Stimulated activated CD8-positive, alpha-beta memory T cell treated with anti-CD3 and anti-CD28 coated beads, Interleukin-12 subunit alpha, Interleukin-12 subunit beta, amount 100 ng/mL, for 24 hours (primary cell): ENCODE data around the gene ADAMTS17.

ENCODE experiments used
- DNase-seq: peaks from one replicate; pipeline ENCODE4 v3.0.0-alpha.2; 2020; ENCODE audit errors: extremely low read depth

The ADAMTS17 gene

GRCh38 chr15:100134586-100134985, 207.2 kb downstream of the ADAMTS17 start:
- DNase-seq = no peak

GRCh38 chr15:100134089-100134583, 207.6 kb downstream of the ADAMTS17 start:
- DNase-seq = no peak

GRCh38 chr15:100133001-100133400, 208.8 kb downstream of the ADAMTS17 start:
- DNase-seq = no peak

GRCh38 chr15:100132309-100132708, 209.5 kb downstream of the ADAMTS17 start:
- no peak for DNase-seq

- no peak for DNase-seq
Observed at GRCh38 chr15:100131321-100132224, 210.2 kb downstream of the ADAMTS17 start.

- no peak for DNase-seq
Observed at GRCh38 chr15:100129677-100130076, 212.1 kb downstream of the ADAMTS17 start.

- DNase-seq = no peak
Observed at GRCh38 chr15:100125401-100126191, 216.2 kb downstream of the ADAMTS17 start.

- DNase-seq = no peak
Observed at GRCh38 chr15:100124936-100125335, 216.8 kb downstream of the ADAMTS17 start.

- no peak for DNase-seq
Observed at GRCh38 chr15:100124361-100124760, 217.4 kb downstream of the ADAMTS17 start.

- no peak for DNase-seq
Observed at GRCh38 chr15:100123611-100124010, 218.2 kb downstream of the ADAMTS17 start.

GRCh38 chr15:100121285-100121684, 220.5 kb downstream of the ADAMTS17 start:
- no peak for DNase-seq

- no peak for DNase-seq
Observed at GRCh38 chr15:100120111-100120510, 221.7 kb downstream of the ADAMTS17 start.

- DNase-seq = no peak
Observed at GRCh38 chr15:100118546-100118945, 223.2 kb downstream of the ADAMTS17 start.

- DNase-seq = no peak
Observed at GRCh38 chr15:100116416-100117190, 225.2 kb downstream of the ADAMTS17 start.

GRCh38 chr15:100115711-100116090, 226.1 kb downstream of the ADAMTS17 start:
- DNase-seq = no peak

- DNase-seq = no peak
Observed at GRCh38 chr15:100115066-100115710, 226.6 kb downstream of the ADAMTS17 start.

GRCh38 chr15:100114571-100114970, 227.2 kb downstream of the ADAMTS17 start:
- no peak for DNase-seq

GRCh38 chr15:100114100-100114499, 227.7 kb downstream of the ADAMTS17 start:
- DNase-seq = no peak

GRCh38 chr15:100113351-100114080, 228.3 kb downstream of the ADAMTS17 start:
- DNase-seq = no peak

GRCh38 chr15:100112636-100113305, 229.0 kb downstream of the ADAMTS17 start:
- DNase-seq = no peak
